GM12878 (cell line): ENCODE measurements around the gene NEGR1. TPM values are rescaled to one million over a fixed set of nuclear protein-coding genes. Genes with fewer than 3 reads are reported as not detected.

Source experiments
- ATAC-seq: fragments of 200-7000 bp; cut with Tn5 transposase; 3 replicates; pipeline ENCODE4 v1.9.1; 2020; ENCODE audit warnings: mild to moderate bottlenecking, moderate library complexity
- BruUV-seq: library from RNA; stranded (reverse); fragments of 400-500 nt; replicated peaks from 2 replicates; lab custom pipeline; 2021; lab: Mats Ljungman, UMichigan
- CTCF ChIA-PET: fragments of 300-600 bp; sonication (Branson Sonifier 250); formaldehyde crosslinking; extraction: SDS; loops from one replicate; lab custom pipeline; 2021; ENCODE audit warnings: inconsistent platforms; lab: Yijun Ruan, JAX
- POLR2A ChIA-PET: fragments of 350-600 bp; formaldehyde crosslinking; extraction: SDS; loops from one replicate; lab custom pipeline; 2021; ENCODE audit warnings: inconsistent platforms; lab: Charles Lee
- RAD21 ChIA-PET: fragments of 300-600 bp; sonication (Branson Sonifier 250); formaldehyde crosslinking; loops from one replicate; lab custom pipeline; 2023; ENCODE audit warnings: antibody characterized with exemption; ENCODE audit not compliant: unreplicated experiment; lab: Charles Lee
- SMC1A ChIA-PET: fragments of 300-600 bp; sonication (Branson Sonifier 250); formaldehyde crosslinking; loops from one replicate; lab custom pipeline; 2023; ENCODE audit not compliant: unreplicated experiment, uncharacterized antibody; lab: Charles Lee
- DNase-seq: peaks from one replicate; pipeline ENCODE4 v3.0.0-alpha.2; 2011; ENCODE audit warnings: low read depth, low spot score
- FAIRE-seq: peaks from 3 replicates; lab custom pipeline; 2011; peaks lifted over from hg19 to GRCh38; lab: Jason Lieb, UNC
- H2AFZ ChIP-seq: 2 replicates; pipeline ENCODE4 v1.6.0; 2011; ENCODE audit warnings: low read depth, low read length, control low read depth; ENCODE audit not compliant: control insufficient read depth
- H3K27ac ChIP-seq: 2 replicates; pipeline ENCODE4 v1.5.1; 2011; ENCODE audit warnings: control low read depth; ENCODE audit not compliant: control insufficient read depth, insufficient read depth
- H3K27me3 ChIP-seq, 2 experiments: replicated peaks in 1 of 2; 2 replicates each; pipeline versions ENCODE4 v1.6.0 to v1.6.1; 2011; ENCODE audit warnings: low read length in 1 of 2; ENCODE audit not compliant: control insufficient read depth in 2 of 2, insufficient read depth in 2 of 2
- H3K36me3 ChIP-seq, 2 experiments: 2 replicates each; pipeline ENCODE4 v1.5.1; 2011; ENCODE audit warnings: low read length in 1 of 2; ENCODE audit not compliant: control insufficient read depth in 2 of 2, insufficient read depth in 2 of 2
- H3K4me1 ChIP-seq: 2 replicates; pipeline ENCODE4 v1.6.1; 2011; ENCODE audit warnings: mild to moderate bottlenecking, low read length, moderate library complexity, mixed read lengths; ENCODE audit not compliant: control insufficient read depth, insufficient read depth
- H3K4me2 ChIP-seq: 2 replicates; pipeline ENCODE4 v1.6.0; 2011; ENCODE audit warnings: control low read depth; ENCODE audit not compliant: control insufficient read depth, insufficient read depth
- H3K4me3 ChIP-seq: fragments of 200-600 bp; sonication (generic); 2 replicates; pipeline ENCODE4 v1.5.1; 2016
- H3K79me2 ChIP-seq: 2 replicates; pipeline ENCODE4 v1.6.0; 2011; ENCODE audit warnings: low read length; ENCODE audit not compliant: control insufficient read depth, insufficient read depth
- H3K9ac ChIP-seq: 2 replicates; pipeline ENCODE4 v1.8.0; 2011; ENCODE audit warnings: low read length, control low read depth, mixed read lengths; ENCODE audit not compliant: control insufficient read depth, insufficient read depth
- H3K9me3 ChIP-seq: replicated peaks from 3 replicates; pipeline ENCODE4 v1.5.1; 2011; ENCODE audit warnings: mild to moderate bottlenecking, low read length; ENCODE audit not compliant: control insufficient read depth, insufficient read depth
- H4K20me1 ChIP-seq: 2 replicates; pipeline ENCODE4 v1.6.0; 2011; ENCODE audit not compliant: control insufficient read depth, insufficient read depth
- IRF3 ChIP-seq: fragments of 450-650 bp; IDR thresholded peaks from 2 replicates; pipeline ENCODE4 v1.6.1; 2014; ENCODE audit warnings: mild to moderate bottlenecking
- JUNB ChIP-seq: IDR thresholded peaks from 2 replicates; pipeline ENCODE4 v1.6.1; 2016; ENCODE audit warnings: antibody characterized with exemption, mild to moderate bottlenecking
- KDM1A ChIP-seq: fragments of 200-600 bp; sonication (generic); IDR thresholded peaks from 2 replicates; pipeline ENCODE4 v1.6.1; 2016; ENCODE audit warnings: borderline replicate concordance
- POLR2AphosphoS2 ChIP-seq: IDR thresholded peaks from 2 replicates; pipeline ENCODE4 v1.6.1; 2011; ENCODE audit warnings: low read depth, mild to moderate bottlenecking, low read length, improper control_type of control experiment, moderate library complexity
- POU2F2 ChIP-seq: IDR thresholded peaks from 3 replicates; pipeline ENCODE4 v1.6.1; 2011; ENCODE audit warnings: low read depth, mild to moderate bottlenecking, low read length, borderline replicate concordance
- ZNF207 ChIP-seq: fragments of 450-650 bp; IDR thresholded peaks from 2 replicates; pipeline ENCODE4 v1.6.1; 2014; ENCODE audit warnings: antibody characterized with exemption, mild to moderate bottlenecking, borderline replicate concordance
- WGBS: methylation state at CpG from one replicate; pipeline ENCODE4 v1.1.6; 2016; ENCODE audit warnings: low lambda C conversion rate; ENCODE audit not compliant: insufficient replicate concordance, insufficient coverage; ENCODE audit errors: missing lambda C conversion rate; 5-methylcytosine and 5-hydroxymethylcytosine counted together
- in situ Hi-C: fragments of 300-500 bp; cut with MboI; formaldehyde crosslinking; loops from 9 replicates; pipeline ENCODE4 v1.14.3; 2018; ENCODE audit warnings: mixed read lengths
- intact Hi-C: fragments of 100-400 bp; cut with micrococcal nuclease; formaldehyde crosslinking; loops from one replicate; pipeline ENCODE4 v1.14.2; 2022; ENCODE audit not compliant: unreplicated experiment
- polyA plus RNA-seq, 11 experiments: library from polyadenylated mRNA; depleted of rRNA in 4 of 11; unstranded in 6 of 11; stranded (reverse) in 5 of 11; fragments of >200 nt; fragmentation: Nextera tagmentation in 4 of 11; fragmentation: Illumina TruSeq in 1 of 11; extraction: Ambion mirVana in 4 of 11; extraction: Trizol in 1 of 11; gene quantifications; 1 replicate in 1 of 11; 2 replicates in 10 of 11; pipeline versions ENCODE4 v1.2.1 to v1.2.3, GENCODE V29; 2011 to 2016; ENCODE audit warnings: inconsistent platforms in 2 of 11, missing spikeins in 2 of 11, low read depth in 1 of 11
- total RNA-seq, 4 experiments: library from RNA; depleted of rRNA in 3 of 4; stranded (reverse); fragments of >200 nt in 3 of 4; fragmentation: Illumina TruSeq in 1 of 4; extraction: Trizol in 1 of 4; gene quantifications; 2 replicates each; pipeline versions ENCODE4 v1.2.1 to v1.2.3, GENCODE V29; 2013 to 2021
- TF ChIP-seq, protein P1 (sequence below): IDR thresholded peaks from 2 replicates; pipeline ENCODE4 v1.6.1; 2011; ENCODE audit warnings: low read depth, low read length, improper control_type of control experiment, borderline replicate concordance
- TF ChIP-seq, protein P2 (sequence below): fragments of 450-650 bp; IDR thresholded peaks from 2 replicates; pipeline ENCODE4 v1.6.1; 2017; ENCODE audit warnings: mild to moderate bottlenecking, low read depth, inconsistent platforms; ENCODE audit not compliant: poor library complexity, severe bottlenecking
- TF ChIP-seq, protein P3 (sequence below): fragments of 450-650 bp; IDR thresholded peaks from 2 replicates; pipeline ENCODE4 v1.6.1; 2016; ENCODE audit warnings: mild to moderate bottlenecking

The NEGR1 gene
- total and polyA plus RNA-seq, 10 of the 15 experiments (the other 5 are each of a cell fraction or from before 2014, with no cell fraction given) = under 0.01 to 0.03 (median 0.01) TPM; not detected in 7

DNA sequence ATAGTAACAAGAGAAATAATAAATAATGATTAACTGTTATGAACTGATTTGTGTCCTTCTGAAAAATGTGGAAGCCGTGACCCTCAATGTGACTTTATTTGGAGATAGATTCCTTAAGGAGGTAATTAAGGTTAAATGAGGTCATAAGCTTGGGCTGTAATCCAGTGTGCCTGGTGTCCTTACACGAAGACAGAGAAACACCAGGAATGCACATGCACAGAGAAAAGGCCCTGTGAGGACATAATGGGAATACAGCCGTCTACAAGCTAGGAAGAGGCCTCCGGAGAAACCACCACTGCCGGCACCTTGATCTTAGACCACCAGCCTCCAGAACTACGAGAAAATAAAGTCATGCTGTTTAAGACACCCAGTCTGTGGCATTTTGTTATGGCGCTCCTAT lies 215.9 kb downstream of the NEGR1 start:
- H3K27ac ChIP-seq = no peak overlapping the region
- in situ Hi-C loops = no loop called here
- H3K9ac ChIP-seq = no peak overlapping the region
- ATAC-seq (no peak), DNase-seq (no peak), FAIRE-seq (no peak)
- no TSS peak for BruUV-seq
- H3K27me3 ChIP-seq = no peaks in the 10 kb centered on the region
- ChIA-PET POLR2A (no interaction called here), SMC1A (no interaction called here), RAD21 (no interaction called here), CTCF (no interaction called here)
- H2AFZ ChIP-seq = no peak overlapping the region
- H3K79me2 ChIP-seq = no peaks in the 10 kb centered on the region
- H3K4me1 ChIP-seq = no peaks in the 10 kb centered on the region
- H4K20me1 ChIP-seq = no peaks in the 10 kb centered on the region
- intact Hi-C loops = no loop called here
- H3K36me3 ChIP-seq = no peaks in the 10 kb centered on the region
- no peak overlapping the region for H3K4me3 ChIP-seq
- H3K9me3 ChIP-seq = no peaks in the 10 kb centered on the region
- 36% methylated on average over 7 of the region's 7 CpGs for WGBS
- TF ChIP-seq KDM1A = no peak
- TF ChIP-seq, protein P1, sequence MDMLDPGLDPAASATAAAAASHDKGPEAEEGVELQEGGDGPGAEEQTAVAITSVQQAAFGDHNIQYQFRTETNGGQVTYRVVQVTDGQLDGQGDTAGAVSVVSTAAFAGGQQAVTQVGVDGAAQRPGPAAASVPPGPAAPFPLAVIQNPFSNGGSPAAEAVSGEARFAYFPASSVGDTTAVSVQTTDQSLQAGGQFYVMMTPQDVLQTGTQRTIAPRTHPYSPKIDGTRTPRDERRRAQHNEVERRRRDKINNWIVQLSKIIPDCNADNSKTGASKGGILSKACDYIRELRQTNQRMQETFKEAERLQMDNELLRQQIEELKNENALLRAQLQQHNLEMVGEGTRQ = no peak
- TF ChIP-seq, protein P2, sequence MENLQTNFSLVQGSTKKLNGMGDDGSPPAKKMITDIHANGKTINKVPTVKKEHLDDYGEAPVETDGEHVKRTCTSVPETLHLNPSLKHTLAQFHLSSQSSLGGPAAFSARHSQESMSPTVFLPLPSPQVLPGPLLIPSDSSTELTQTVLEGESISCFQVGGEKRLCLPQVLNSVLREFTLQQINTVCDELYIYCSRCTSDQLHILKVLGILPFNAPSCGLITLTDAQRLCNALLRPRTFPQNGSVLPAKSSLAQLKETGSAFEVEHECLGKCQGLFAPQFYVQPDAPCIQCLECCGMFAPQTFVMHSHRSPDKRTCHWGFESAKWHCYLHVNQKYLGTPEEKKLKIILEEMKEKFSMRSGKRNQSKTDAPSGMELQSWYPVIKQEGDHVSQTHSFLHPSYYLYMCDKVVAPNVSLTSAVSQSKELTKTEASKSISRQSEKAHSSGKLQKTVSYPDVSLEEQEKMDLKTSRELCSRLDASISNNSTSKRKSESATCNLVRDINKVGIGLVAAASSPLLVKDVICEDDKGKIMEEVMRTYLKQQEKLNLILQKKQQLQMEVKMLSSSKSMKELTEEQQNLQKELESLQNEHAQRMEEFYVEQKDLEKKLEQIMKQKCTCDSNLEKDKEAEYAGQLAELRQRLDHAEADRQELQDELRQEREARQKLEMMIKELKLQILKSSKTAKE = no peak
- TF ChIP-seq IRF3 = no peak
- no peak for TF ChIP-seq POU2F2
- TF ChIP-seq, protein P3, sequence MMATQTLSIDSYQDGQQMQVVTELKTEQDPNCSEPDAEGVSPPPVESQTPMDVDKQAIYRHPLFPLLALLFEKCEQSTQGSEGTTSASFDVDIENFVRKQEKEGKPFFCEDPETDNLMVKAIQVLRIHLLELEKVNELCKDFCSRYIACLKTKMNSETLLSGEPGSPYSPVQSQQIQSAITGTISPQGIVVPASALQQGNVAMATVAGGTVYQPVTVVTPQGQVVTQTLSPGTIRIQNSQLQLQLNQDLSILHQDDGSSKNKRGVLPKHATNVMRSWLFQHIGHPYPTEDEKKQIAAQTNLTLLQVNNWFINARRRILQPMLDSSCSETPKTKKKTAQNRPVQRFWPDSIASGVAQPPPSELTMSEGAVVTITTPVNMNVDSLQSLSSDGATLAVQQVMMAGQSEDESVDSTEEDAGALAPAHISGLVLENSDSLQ = no peak
- TF ChIP-seq POLR2AphosphoS2 = no peak
- no peak for TF ChIP-seq ZNF207
- no peak for TF ChIP-seq JUNB
- no peak overlapping the region for H3K4me2 ChIP-seq
